ENCODE data around the gene ADGRD2. TPM values are rescaled to one million over a fixed set of nuclear protein-coding genes. Genes with fewer than 3 reads are reported as not detected.

Gene ADGRD2
- total and polyA plus RNA-seq, 4 donors = not detected

- TF ChIP-seq JUND (IDR thresholded peaks at IDR 0.05) (no peak), ATF3 (IDR thresholded peaks at IDR 0.05) (no peak), GABPA (IDR thresholded peaks at IDR 0.05 in 1 of 2, conservative IDR thresholded peaks at IDR 0.05 in 1 of 2) (no peak), NR2F2 (IDR thresholded peaks at IDR 0.05) (no peak), RXRA (IDR thresholded peaks at IDR 0.05) (no peak), HNF4A (conservative IDR thresholded peaks at IDR 0.05) (no peak), RAD21 (IDR thresholded peaks at IDR 0.05) (no peak), YY1 (IDR thresholded peaks at IDR 0.05) (no peak), TAF1 (conservative IDR thresholded peaks at IDR 0.05) (no peak), EGR1 (IDR thresholded peaks at IDR 0.05; ENCODE audit: low read depth in 2 of 2) (no peak), ZBTB33 (IDR thresholded peaks at IDR 0.05) (no peak)
- TF ChIP-seq, protein P1, sequence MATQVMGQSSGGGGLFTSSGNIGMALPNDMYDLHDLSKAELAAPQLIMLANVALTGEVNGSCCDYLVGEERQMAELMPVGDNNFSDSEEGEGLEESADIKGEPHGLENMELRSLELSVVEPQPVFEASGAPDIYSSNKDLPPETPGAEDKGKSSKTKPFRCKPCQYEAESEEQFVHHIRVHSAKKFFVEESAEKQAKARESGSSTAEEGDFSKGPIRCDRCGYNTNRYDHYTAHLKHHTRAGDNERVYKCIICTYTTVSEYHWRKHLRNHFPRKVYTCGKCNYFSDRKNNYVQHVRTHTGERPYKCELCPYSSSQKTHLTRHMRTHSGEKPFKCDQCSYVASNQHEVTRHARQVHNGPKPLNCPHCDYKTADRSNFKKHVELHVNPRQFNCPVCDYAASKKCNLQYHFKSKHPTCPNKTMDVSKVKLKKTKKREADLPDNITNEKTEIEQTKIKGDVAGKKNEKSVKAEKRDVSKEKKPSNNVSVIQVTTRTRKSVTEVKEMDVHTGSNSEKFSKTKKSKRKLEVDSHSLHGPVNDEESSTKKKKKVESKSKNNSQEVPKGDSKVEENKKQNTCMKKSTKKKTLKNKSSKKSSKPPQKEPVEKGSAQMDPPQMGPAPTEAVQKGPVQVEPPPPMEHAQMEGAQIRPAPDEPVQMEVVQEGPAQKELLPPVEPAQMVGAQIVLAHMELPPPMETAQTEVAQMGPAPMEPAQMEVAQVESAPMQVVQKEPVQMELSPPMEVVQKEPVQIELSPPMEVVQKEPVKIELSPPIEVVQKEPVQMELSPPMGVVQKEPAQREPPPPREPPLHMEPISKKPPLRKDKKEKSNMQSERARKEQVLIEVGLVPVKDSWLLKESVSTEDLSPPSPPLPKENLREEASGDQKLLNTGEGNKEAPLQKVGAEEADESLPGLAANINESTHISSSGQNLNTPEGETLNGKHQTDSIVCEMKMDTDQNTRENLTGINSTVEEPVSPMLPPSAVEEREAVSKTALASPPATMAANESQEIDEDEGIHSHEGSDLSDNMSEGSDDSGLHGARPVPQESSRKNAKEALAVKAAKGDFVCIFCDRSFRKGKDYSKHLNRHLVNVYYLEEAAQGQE (IDR thresholded peaks at IDR 0.05) = no peak
- TF ChIP-seq, protein P2, sequence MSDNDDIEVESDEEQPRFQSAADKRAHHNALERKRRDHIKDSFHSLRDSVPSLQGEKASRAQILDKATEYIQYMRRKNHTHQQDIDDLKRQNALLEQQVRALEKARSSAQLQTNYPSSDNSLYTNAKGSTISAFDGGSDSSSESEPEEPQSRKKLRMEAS (IDR thresholded peaks at IDR 0.05) = no peak
- no peak overlapping the region for H3K4me3 ChIP-seq (ENCODE audit: low read depth in 1 of 3, low read length in 3 of 3)
- DNase-seq (ENCODE audit: low spot score) = no peak
- H3K27me3 ChIP-seq (ENCODE audit: control insufficient read depth in 4 of 4, insufficient read depth in 4 of 4, low read length in 3 of 4) = no peaks in the 10 kb centered on the region
- no peak overlapping the region for H3K9ac ChIP-seq (ENCODE audit: low read depth in 1 of 2, low read length in 2 of 2)
- no peak overlapping the region for H3K27ac ChIP-seq (ENCODE audit: low read depth in 1 of 2, low read length in 2 of 2)
- no peaks in the 10 kb centered on the region for H3K36me3 ChIP-seq (ENCODE audit: control insufficient read depth in 4 of 4, insufficient read depth in 3 of 4, low read depth in 1 of 4, low read length in 3 of 4)
- no peaks in the 10 kb centered on the region for H3K4me1 ChIP-seq (ENCODE audit: control insufficient read depth in 4 of 4, insufficient read depth in 4 of 4, low read length in 3 of 4)
- no peaks in the 10 kb centered on the region for H3K9me3 ChIP-seq (ENCODE audit: control insufficient read depth in 4 of 4, low read length in 3 of 4)
- 97% methylated on average over 6 of the region's 6 CpGs for WGBS
Measured at GRCh38 chr9:124439686-124440243, 10.5 kb upstream of the ADGRD2 start.

DNA sequence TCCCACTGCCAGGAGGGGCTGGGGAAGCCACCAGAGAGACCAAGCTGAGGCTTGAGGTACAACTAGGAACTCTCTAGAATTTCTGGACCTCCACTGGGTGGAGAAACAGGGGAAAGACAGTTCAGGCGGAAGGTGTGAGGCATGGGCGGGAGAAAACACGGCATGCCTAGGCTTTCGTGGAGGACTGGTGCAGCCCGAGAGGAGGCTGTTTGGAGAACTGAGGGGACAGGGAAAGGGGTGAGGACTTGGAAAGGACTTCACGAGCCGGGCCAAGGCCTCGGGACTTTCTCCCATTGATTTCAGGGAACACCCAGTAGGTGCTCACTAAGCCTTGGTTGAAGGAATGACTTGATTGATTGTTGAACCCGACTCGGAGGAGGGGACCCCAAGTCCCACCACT is 9.5 kb upstream of the ADGRD2 start:
- Histone ChIP-seq H3K9ac (ENCODE audit: low read depth in 1 of 2, low read length in 2 of 2) (no peak overlapping the region), H3K27me3 (ENCODE audit: control insufficient read depth in 4 of 4, insufficient read depth in 4 of 4, low read length in 3 of 4) (no peaks in the 10 kb centered on the region), H3K9me3 (ENCODE audit: control insufficient read depth in 4 of 4, low read length in 3 of 4) (no peaks in the 10 kb centered on the region), H3K4me1 (ENCODE audit: control insufficient read depth in 4 of 4, insufficient read depth in 4 of 4, low read length in 3 of 4) (no peaks in the 10 kb centered on the region), H3K4me3 (ENCODE audit: low read depth in 1 of 3, low read length in 3 of 3) (no peak overlapping the region), H3K36me3 (ENCODE audit: control insufficient read depth in 4 of 4, insufficient read depth in 3 of 4, low read depth in 1 of 4, low read length in 3 of 4) (no peaks in the 10 kb centered on the region), H3K27ac (ENCODE audit: low read depth in 1 of 2, low read length in 2 of 2) (no peak overlapping the region)
- TF ChIP-seq YY1 (IDR thresholded peaks at IDR 0.05) = no peak
- WGBS = 77% methylated on average over 10 of the region's 10 CpGs
- no peak for DNase-seq (ENCODE audit: low spot score)
